Measurements from ENCODE around the gene CDCA7L. TPM values are rescaled to one million over a fixed set of nuclear protein-coding genes. Genes with fewer than 3 reads are reported as not detected.

Gene CDCA7L
- total RNA-seq, 5 donors from 2014 or later (not counting 1 experiment from before 2014, with no cell fraction given) = 11.8 to 31.1 (median 21.4) TPM

- Mint-ChIP-seq H3K27me3 (peaks cover 3 to 7% of the 10 kb centered on the region in 2 donors), H3K27ac (no peak overlapping the region), H3K9me3 (no peaks in the 10 kb centered on the region), H3K36me3 (no peaks in the 10 kb centered on the region), H3K4me3 (no peak overlapping the region), H3K4me1 (peaks cover 4 to 15% (median 5%) of the 10 kb centered on the region in 3 donors)
- H3K9me3 ChIP-seq = no peaks in the 10 kb centered on the region
- POLR2A ChIA-PET = no interaction called here
- peaks cover 0 to 4% of the 10 kb centered on the region in 2 experiments for H3K4me1 ChIP-seq (ENCODE audit: control insufficient read depth in 1 of 2, extremely low read depth in 1 of 2, insufficient read depth in 2 of 2, low read length in 2 of 2)
- no peaks in the 10 kb centered on the region for H3K36me3 ChIP-seq (ENCODE audit: control insufficient read depth in 2 of 2, extremely low read depth in 1 of 2, insufficient read depth in 1 of 2, low read length in 1 of 2)
- no peak overlapping the region for H3K27ac ChIP-seq (ENCODE audit: low read length)
- ATAC-seq (replicated peaks in 1 of 4) = no peak
- no peak for DNase-seq
- peaks cover 0 to 2% of the 10 kb centered on the region in 2 experiments for H3K27me3 ChIP-seq (replicated peaks in 1 of 2; ENCODE audit: control insufficient read depth in 2 of 2, extremely low read depth in 1 of 2, insufficient read depth in 2 of 2, low read length in 1 of 2)
- 92% methylated on average over 6 of the region's 9 CpGs for WGBS (ENCODE audit: insufficient coverage)
- no peak overlapping the region for H3K4me3 ChIP-seq (ENCODE audit: control insufficient read depth in 1 of 2, extremely low read depth in 1 of 2, low read length in 1 of 2)
- CTCF ChIA-PET = no interaction called here
Observed at GRCh38 chr7:21962677-21963076, 17.0 kb upstream of the CDCA7L start.

- CTCF ChIA-PET = no interaction called here
- no peaks in the 10 kb centered on the region for H3K9me3 Mint-ChIP-seq
- H3K27me3 Mint-ChIP-seq = peaks cover 3 to 7% of the 10 kb centered on the region in 2 donors
- POLR2A ChIA-PET = no interaction called here
- WGBS (ENCODE audit: insufficient coverage) = 67% methylated on average over 1 of the region's 3 CpGs
- Histone ChIP-seq H3K27ac (ENCODE audit: low read length) (no peak overlapping the region), H3K4me3 (ENCODE audit: control insufficient read depth in 1 of 2, extremely low read depth in 1 of 2, low read length in 1 of 2) (no peak overlapping the region), H3K9me3 (no peaks in the 10 kb centered on the region), H3K27me3 (replicated peaks in 1 of 2; ENCODE audit: control insufficient read depth in 2 of 2, extremely low read depth in 1 of 2, insufficient read depth in 2 of 2, low read length in 1 of 2) (peaks cover 0 to 2% of the 10 kb centered on the region in 2 experiments), H3K4me1 (ENCODE audit: control insufficient read depth in 1 of 2, extremely low read depth in 1 of 2, insufficient read depth in 2 of 2, low read length in 2 of 2) (no peaks in the 10 kb centered on the region), H3K36me3 (ENCODE audit: control insufficient read depth in 2 of 2, extremely low read depth in 1 of 2, insufficient read depth in 1 of 2, low read length in 1 of 2) (no peaks in the 10 kb centered on the region)
- ATAC-seq (replicated peaks in 1 of 4) (no peak), DNase-seq (no peak)
- peaks cover 0 to 6% (median 0%) of the 10 kb centered on the region in 3 donors for H3K4me1 Mint-ChIP-seq
- no peaks in the 10 kb centered on the region for H3K36me3 Mint-ChIP-seq
- no peak overlapping the region for H3K4me3 Mint-ChIP-seq
- no peak overlapping the region for H3K27ac Mint-ChIP-seq
Observed at GRCh38 chr7:21960922-21961321, 15.2 kb upstream of the CDCA7L start.

DNA sequence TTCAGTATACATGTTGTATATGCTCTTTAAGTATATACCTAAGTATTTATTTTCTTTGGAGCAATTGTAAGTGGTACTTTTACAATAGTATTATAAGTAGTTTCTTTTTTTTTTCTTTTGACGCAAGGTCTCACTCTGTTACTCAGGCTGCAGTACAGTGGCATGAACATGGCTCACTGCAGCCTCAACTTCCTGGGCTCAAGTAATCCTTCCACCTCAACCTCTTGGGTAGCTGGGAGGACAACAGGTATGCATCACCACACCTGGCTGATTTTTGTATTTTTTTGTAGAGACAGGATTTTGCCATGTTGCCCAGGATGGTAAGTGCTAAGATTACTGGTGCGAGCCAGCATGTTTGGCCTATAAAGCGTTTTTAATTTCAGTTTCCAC, 13.7 kb upstream of the CDCA7L start:
- ATAC-seq (replicated peaks in 1 of 4) = no peak

DNA sequence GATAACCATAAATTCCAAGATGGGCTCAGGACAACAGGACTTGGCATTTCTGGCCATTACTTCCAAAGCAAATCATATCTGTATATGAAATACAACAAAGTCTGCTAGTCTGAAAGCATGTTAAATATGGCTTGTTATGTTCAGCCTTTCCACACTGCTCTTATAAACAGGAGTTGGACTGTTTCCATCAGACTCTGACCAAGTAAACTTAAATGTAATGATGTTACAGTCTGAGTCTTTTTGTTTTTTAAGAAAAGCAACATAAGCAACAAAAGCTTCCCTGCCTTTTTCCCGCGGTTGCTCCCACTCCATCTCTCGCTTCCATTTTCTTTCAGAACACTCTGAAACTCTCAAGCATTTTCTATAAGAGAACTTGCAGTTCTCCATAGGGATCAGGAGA, 8.1 kb upstream of the CDCA7L start:
- no peaks in the 10 kb centered on the region for H3K27me3 Mint-ChIP-seq
- no peak for DNase-seq

More for the DNA sequence above, 13.7 kb upstream of the CDCA7L start:
- no CpG with 5 or more reads among the region's 3 CpGs for WGBS (ENCODE audit: insufficient coverage)
- Mint-ChIP-seq H3K36me3 (no peaks in the 10 kb centered on the region), H3K9me3 (no peaks in the 10 kb centered on the region), H3K4me3 (no peak overlapping the region), H3K27me3 (peaks cover 3 to 7% of the 10 kb centered on the region in 2 donors), H3K4me1 (no peaks in the 10 kb centered on the region), H3K27ac (no peak overlapping the region)
- DNase-seq = no peak
- Histone ChIP-seq H3K36me3 (ENCODE audit: control insufficient read depth in 2 of 2, extremely low read depth in 1 of 2, insufficient read depth in 1 of 2, low read length in 1 of 2) (no peaks in the 10 kb centered on the region), H3K27ac (ENCODE audit: low read length) (no peak overlapping the region), H3K27me3 (replicated peaks in 1 of 2; ENCODE audit: control insufficient read depth in 2 of 2, extremely low read depth in 1 of 2, insufficient read depth in 2 of 2, low read length in 1 of 2) (peaks cover 0 to 2% of the 10 kb centered on the region in 2 experiments), H3K4me3 (ENCODE audit: control insufficient read depth in 1 of 2, extremely low read depth in 1 of 2, low read length in 1 of 2) (no peak overlapping the region), H3K9me3 (no peaks in the 10 kb centered on the region), H3K4me1 (ENCODE audit: control insufficient read depth in 1 of 2, extremely low read depth in 1 of 2, insufficient read depth in 2 of 2, low read length in 2 of 2) (no peaks in the 10 kb centered on the region)
- ChIA-PET POLR2A (no interaction called here), CTCF (no interaction called here)

GRCh38 chr7:21948887-21949540, 3.3 kb upstream of the CDCA7L start:
- no peak overlapping the region for H3K4me3 Mint-ChIP-seq
- peaks cover 28 to 36% (median 31%) of the 10 kb centered on the region in 3 donors for H3K4me1 Mint-ChIP-seq
- H3K9me3 Mint-ChIP-seq = no peaks in the 10 kb centered on the region
- H3K27me3 Mint-ChIP-seq = no peaks in the 10 kb centered on the region
- ChIA-PET CTCF (no interaction called here), POLR2A (no interaction called here)
- Histone ChIP-seq H3K4me3 (ENCODE audit: control insufficient read depth in 1 of 2, extremely low read depth in 1 of 2, low read length in 1 of 2) (no peak overlapping the region), H3K4me1 (ENCODE audit: control insufficient read depth in 1 of 2, extremely low read depth in 1 of 2, insufficient read depth in 2 of 2, low read length in 2 of 2) (peaks cover 15 to 22% of the 10 kb centered on the region in 2 experiments), H3K27ac (ENCODE audit: low read length) (no peak overlapping the region), H3K27me3 (replicated peaks in 1 of 2; ENCODE audit: control insufficient read depth in 2 of 2, extremely low read depth in 1 of 2, insufficient read depth in 2 of 2, low read length in 1 of 2) (peaks cover 0 to 3% of the 10 kb centered on the region in 2 experiments), H3K36me3 (ENCODE audit: control insufficient read depth in 2 of 2, extremely low read depth in 1 of 2, insufficient read depth in 1 of 2, low read length in 1 of 2) (no peaks in the 10 kb centered on the region), H3K9me3 (no peaks in the 10 kb centered on the region)
- 74% methylated on average over 5 of the region's 8 CpGs for WGBS (ENCODE audit: insufficient coverage)
- H3K36me3 Mint-ChIP-seq = no peaks in the 10 kb centered on the region
- H3K27ac Mint-ChIP-seq = peak overlapping the region in 1 of 2 donors; percentile 19
- no peak for ATAC-seq (replicated peaks in 1 of 4)
- no peak for DNase-seq

More for the DNA sequence above, 8.1 kb upstream of the CDCA7L start:
- Histone ChIP-seq H3K9me3 (no peaks in the 10 kb centered on the region), H3K27me3 (replicated peaks in 1 of 2; ENCODE audit: control insufficient read depth in 2 of 2, extremely low read depth in 1 of 2, insufficient read depth in 2 of 2, low read length in 1 of 2) (no peaks in the 10 kb centered on the region), H3K4me1 (ENCODE audit: control insufficient read depth in 1 of 2, extremely low read depth in 1 of 2, insufficient read depth in 2 of 2, low read length in 2 of 2) (no peaks in the 10 kb centered on the region), H3K27ac (ENCODE audit: low read length) (no peak overlapping the region), H3K36me3 (ENCODE audit: control insufficient read depth in 2 of 2, extremely low read depth in 1 of 2, insufficient read depth in 1 of 2, low read length in 1 of 2) (no peaks in the 10 kb centered on the region), H3K4me3 (ENCODE audit: control insufficient read depth in 1 of 2, extremely low read depth in 1 of 2, low read length in 1 of 2) (no peak overlapping the region)
- Mint-ChIP-seq H3K4me1 (peaks cover 1 to 5% (median 2%) of the 10 kb centered on the region in 3 donors), H3K9me3 (no peaks in the 10 kb centered on the region), H3K4me3 (no peak overlapping the region), H3K27ac (no peak overlapping the region), H3K36me3 (no peaks in the 10 kb centered on the region)
- no CpG with 5 or more reads among the region's 3 CpGs for WGBS (ENCODE audit: insufficient coverage)
- ChIA-PET POLR2A (no interaction called here), CTCF (interaction anchor here (0.7 to 0.9 kb wide), 2 partner anchors 18 to 120 kb away, joined by 4 read pairs; no protein-coding TSS in a partner anchor)
- ATAC-seq (replicated peaks in 1 of 4) = no peak

DNA sequence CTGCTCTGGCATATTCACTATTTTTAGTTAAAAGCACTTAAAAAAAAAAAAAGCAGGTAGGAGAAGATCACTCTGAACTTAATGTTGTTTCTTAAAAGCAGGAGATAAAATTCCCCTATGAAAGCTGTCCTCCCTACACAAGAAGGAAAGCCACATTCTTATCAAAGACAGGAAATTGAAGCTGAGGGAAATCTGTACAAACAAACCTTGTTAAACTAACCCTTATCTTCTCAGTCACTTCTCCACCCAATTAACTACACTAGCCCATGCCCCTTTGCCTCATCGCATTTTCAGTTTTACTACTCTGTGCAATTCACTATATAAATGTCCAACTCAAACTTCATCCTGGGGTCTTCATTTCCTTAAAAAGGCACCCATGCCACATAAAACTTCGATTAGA, 2.7 kb upstream of the CDCA7L start:
- POLR2A ChIA-PET = no interaction called here
- Mint-ChIP-seq H3K36me3 (no peaks in the 10 kb centered on the region), H3K4me1 (peaks cover 28 to 41% (median 33%) of the 10 kb centered on the region in 3 donors), H3K27ac (peak overlapping the region; percentile 12 to 23), H3K4me3 (no peak overlapping the region), H3K9me3 (no peaks in the 10 kb centered on the region), H3K27me3 (no peaks in the 10 kb centered on the region)
- H3K4me1 ChIP-seq (ENCODE audit: control insufficient read depth in 1 of 2, extremely low read depth in 1 of 2, insufficient read depth in 2 of 2, low read length in 2 of 2) = peaks cover 16 to 25% of the 10 kb centered on the region in 2 experiments
- no peak for ATAC-seq (replicated peaks in 1 of 4)
- H3K36me3 ChIP-seq (ENCODE audit: control insufficient read depth in 2 of 2, extremely low read depth in 1 of 2, insufficient read depth in 1 of 2, low read length in 1 of 2) = no peaks in the 10 kb centered on the region
- no peaks in the 10 kb centered on the region for H3K9me3 ChIP-seq
- no peak overlapping the region for H3K4me3 ChIP-seq (ENCODE audit: control insufficient read depth in 1 of 2, extremely low read depth in 1 of 2, low read length in 1 of 2)
- CTCF ChIA-PET = no interaction called here
- no peak overlapping the region for H3K27ac ChIP-seq (ENCODE audit: low read length)
- WGBS (ENCODE audit: insufficient coverage) = 90% methylated on average over 1 of the region's 2 CpGs
- DNase-seq = no peak
- H3K27me3 ChIP-seq (replicated peaks in 1 of 2; ENCODE audit: control insufficient read depth in 2 of 2, extremely low read depth in 1 of 2, insufficient read depth in 2 of 2, low read length in 1 of 2) = peaks cover 0 to 3% of the 10 kb centered on the region in 2 experiments

All from T-cell (primary cell).